NT2/D1 (cell line): Measurements from ENCODE around the gene TBL3.

Experiments used
- DNase-seq: peaks from one replicate; pipeline ENCODE4 v3.0.0-alpha.2; 2011; ENCODE audit warnings: low read depth, low spot score
- H3K27me3 ChIP-seq: 2 replicates; pipeline ENCODE4 v1.6.0; 2011; ENCODE audit warnings: mild to moderate bottlenecking; ENCODE audit not compliant: insufficient read length, insufficient read depth
- H3K36me3 ChIP-seq: 2 replicates; pipeline ENCODE4 v1.6.1; 2011; ENCODE audit warnings: mild to moderate bottlenecking, low read length, mixed read lengths; ENCODE audit not compliant: insufficient read depth, insufficient read length
- H3K4me1 ChIP-seq: 2 replicates; pipeline ENCODE4 v1.5.1; 2011; ENCODE audit not compliant: insufficient read depth, insufficient read length
- H3K4me3 ChIP-seq: 2 replicates; pipeline ENCODE4 v1.5.1; 2011; ENCODE audit warnings: low read depth; ENCODE audit not compliant: insufficient read length
- H3K9ac ChIP-seq: 2 replicates; pipeline ENCODE4 v1.6.0; 2011; ENCODE audit warnings: low read depth; ENCODE audit not compliant: insufficient read length
- H3K9me3 ChIP-seq: 2 replicates; pipeline ENCODE4 v1.5.1; 2011; ENCODE audit warnings: mild to moderate bottlenecking, low read length; ENCODE audit not compliant: insufficient read depth
- SUZ12 ChIP-seq: IDR thresholded peaks from 2 replicates; pipeline ENCODE4 v1.6.1; 2011; ENCODE audit not compliant: insufficient read length, insufficient read depth; ENCODE audit errors: extremely low read depth
- YY1 ChIP-seq: IDR thresholded peaks from 2 replicates; pipeline ENCODE4 v1.6.1; 2011; ENCODE audit not compliant: insufficient read length, insufficient read depth
- ZNF274 ChIP-seq: IDR thresholded peaks from 2 replicates; pipeline ENCODE4 v1.6.1; 2011; ENCODE audit warnings: mild to moderate bottlenecking, low read depth, low read length

Gene TBL3

DNA sequence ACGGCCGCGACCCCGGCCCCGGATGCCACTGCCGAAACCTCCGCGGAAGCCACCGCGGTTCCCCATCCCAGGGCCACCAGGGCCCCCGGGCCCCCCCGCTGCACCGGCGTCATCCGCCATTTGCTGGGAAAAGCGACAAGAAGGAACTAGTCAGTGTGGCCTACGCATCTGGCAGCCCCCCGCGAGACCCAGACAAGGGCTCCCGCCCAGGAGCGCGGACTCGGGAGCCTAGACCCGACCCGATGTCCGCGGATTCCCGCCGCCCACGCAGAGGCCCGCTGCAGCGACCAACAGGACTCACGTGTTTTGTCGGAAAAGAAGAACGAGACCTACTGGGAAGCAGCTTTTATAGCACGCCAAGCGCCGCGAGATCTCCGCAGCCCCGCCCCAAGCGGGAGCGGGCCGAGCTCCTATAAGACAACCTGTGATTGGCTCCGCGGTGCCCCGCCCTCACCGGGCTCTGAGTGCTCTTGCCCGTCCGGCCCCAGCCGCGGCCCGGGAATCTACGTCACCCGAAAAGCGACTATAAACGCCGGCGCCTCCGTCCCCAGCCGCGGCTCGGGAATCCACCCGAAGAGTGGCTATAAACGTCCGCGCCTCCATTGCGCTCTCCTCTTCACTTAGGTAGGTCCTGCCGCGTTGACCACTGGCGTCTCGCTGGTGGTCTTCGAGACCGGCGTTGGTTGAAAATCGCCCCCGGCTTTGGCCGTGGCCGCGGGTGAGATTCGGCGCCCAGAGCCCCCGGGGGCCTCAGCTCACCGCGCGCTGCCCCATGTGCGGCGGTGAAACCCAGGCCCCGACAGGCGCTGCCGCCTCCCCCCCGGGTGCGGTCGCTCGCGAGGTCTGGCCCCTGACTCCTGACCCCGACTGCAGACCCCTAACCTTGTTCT lies 7.1 kb upstream of the TBL3 start, which contains the start of gene RPS2:
Gene RPS2, minus strand, starts transcription at position 321 of the 890 bp plus-strand sequence. Its CDS starts 201 bp downstream, at position 120.
- DNase-seq, result peak; percentile 98
- Histone ChIP-seq H3K9ac (peak within 1 kb of the TSS; percentile 100), H3K27me3 (no peaks in the 10 kb centered on the region), H3K4me1 (peaks cover 4% of the 10 kb centered on the region), H3K9me3 (no peaks in the 10 kb centered on the region), H3K4me3 (peak within 1 kb of the TSS; percentile 90), H3K36me3 (peaks cover 62% of the 10 kb centered on the region)
- TF ChIP-seq ZNF274, result no peak
- TF ChIP-seq SUZ12, result no peak
- TF ChIP-seq YY1, result no peak

DNA sequence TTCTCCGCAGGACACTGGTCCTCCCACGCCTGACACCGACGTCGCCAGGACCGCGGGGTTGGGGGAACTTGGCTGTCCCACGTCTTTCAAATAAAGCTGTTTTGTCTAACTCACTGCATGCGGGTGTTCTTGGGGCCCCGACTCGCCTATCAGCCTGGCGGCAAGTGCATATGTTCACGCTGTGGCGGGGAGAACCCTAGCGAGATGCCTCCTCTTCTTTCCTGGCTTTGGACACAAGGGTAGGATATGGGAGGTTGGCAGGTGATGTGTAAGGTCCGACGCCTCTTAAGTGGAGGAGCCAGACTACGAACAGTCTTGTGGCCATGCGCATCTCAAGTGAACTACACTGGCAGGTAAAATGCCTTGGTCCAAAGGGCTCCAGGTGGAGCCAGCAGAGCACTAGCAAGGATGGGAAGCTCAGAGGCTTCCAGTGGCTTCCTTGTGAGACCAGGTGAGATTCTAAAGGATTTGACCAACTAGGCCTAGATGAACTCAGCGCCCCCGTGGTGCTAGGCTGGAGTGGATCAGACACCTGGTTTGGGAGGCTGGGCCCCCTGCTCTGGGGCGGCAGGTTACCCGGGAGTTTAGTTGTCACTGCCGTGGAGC lies 6.4 kb upstream of the TBL3 start:
- no peaks in the 10 kb centered on the region for H3K9me3 ChIP-seq
- TF ChIP-seq YY1, result no peak
- TF ChIP-seq ZNF274, result no peak
- TF ChIP-seq SUZ12, result no peak
- H3K36me3 ChIP-seq, result peaks cover 61% of the 10 kb centered on the region
- H3K4me1 ChIP-seq, result peaks cover 4% of the 10 kb centered on the region
- peak overlapping the region; percentile 100 for H3K9ac ChIP-seq
- H3K27me3 ChIP-seq, result no peaks in the 10 kb centered on the region
- no peak for DNase-seq
- H3K4me3 ChIP-seq, result peak overlapping the region; percentile 90

DNA sequence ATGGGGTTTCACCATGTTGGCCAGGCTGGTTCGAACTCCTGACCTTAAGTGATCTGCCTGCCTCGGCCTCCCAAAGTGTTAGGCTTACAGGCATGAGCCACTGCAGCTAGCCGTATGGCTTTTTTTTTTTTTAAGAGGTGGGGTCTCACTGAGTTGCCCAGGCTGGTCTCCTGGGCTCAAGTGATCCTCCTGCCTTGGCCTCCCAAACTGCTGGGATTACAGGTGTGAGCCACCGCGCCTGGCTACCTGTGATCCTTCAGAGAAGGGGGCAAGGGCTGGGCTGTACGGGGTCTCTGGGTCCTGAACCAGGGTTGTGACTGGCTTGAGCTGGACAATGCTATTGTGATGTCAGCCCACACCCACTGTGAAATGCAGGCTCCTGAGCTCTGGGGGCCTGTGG lies 5.4 kb upstream of the TBL3 start, which contains the start of gene RNF151:
Gene RNF151, plus strand, starts transcription at position 397 of the 400 bp plus-strand sequence. CDS start 26 bp downstream, outside the sequence.
- Histone ChIP-seq H3K9me3 (no peaks in the 10 kb centered on the region), H3K9ac (peak within 1 kb of the TSS; percentile 100), H3K27me3 (no peaks in the 10 kb centered on the region), H3K4me3 (peak within 1 kb of the TSS; percentile 90), H3K36me3 (peaks cover 59% of the 10 kb centered on the region), H3K4me1 (peaks cover 7% of the 10 kb centered on the region)
- no peak for DNase-seq
- TF ChIP-seq YY1 (no peak), SUZ12 (no peak), ZNF274 (no peak)

DNA sequence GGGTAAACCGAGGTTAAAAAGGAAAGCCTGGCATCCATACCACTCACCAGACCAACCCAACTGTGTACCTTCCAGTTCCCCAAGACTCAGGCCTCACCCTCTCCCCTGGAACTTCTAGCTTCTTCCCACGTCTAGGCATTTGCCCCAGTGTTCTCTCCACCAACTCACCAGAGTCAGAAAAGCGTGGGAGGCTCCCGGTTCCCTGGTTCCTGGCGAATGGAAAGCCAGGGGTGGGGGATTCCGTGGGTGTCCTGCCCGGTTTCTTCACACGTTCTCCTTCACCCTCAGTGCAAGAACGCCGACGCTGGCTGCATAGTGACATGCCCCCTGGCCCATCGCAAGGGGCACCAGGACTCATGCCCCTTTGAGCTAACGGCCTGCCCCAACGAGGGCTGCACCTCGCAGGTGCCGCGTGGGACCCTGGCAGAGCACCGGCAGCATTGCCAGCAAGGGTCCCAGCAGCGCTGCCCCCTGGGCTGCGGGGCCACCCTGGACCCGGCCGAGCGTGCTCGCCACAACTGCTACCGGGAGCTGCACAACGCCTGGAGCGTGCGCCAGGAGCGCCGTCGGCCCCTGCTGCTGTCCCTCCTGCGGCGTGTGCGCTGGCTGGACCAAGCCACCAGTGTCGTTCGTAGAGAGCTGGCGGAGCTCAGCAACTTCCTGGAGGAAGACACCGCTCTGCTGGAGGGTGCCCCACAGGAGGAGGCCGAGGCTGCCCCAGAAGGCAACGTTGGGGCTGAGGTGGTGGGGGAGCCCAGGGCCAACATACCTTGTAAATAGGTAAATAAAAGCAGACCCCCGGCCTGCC lies 3.5 kb upstream of the TBL3 start:
- Histone ChIP-seq H3K9ac (no peak overlapping the region), H3K4me1 (peaks cover 12% of the 10 kb centered on the region), H3K27me3 (no peaks in the 10 kb centered on the region), H3K4me3 (no peak overlapping the region), H3K36me3 (peaks cover 42% of the 10 kb centered on the region), H3K9me3 (no peaks in the 10 kb centered on the region)
- DNase-seq, result no peak
- TF ChIP-seq YY1 (no peak), SUZ12 (no peak), ZNF274 (no peak)

DNA sequence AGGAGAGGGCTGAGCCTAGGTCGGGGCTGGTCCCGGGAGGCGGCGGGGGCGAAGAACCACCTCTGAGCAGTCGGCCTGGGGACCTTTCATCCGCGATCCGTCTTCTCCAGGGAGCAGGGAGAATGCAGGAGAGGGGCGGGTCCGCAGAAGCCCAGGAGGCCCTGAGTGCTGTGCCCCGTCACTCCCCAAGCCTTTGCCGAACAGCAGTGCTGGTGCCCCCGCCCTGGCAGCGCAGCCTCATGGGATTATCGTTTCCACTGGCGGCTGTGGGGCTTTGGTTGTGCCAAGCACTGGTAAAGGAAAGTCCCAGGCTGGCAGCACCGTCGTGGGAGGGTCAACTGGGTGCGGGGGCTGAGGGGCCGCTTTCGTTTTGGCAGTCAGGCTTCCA lies 631 bp downstream of the TBL3 start:
- TF ChIP-seq YY1, result no peak
- no peak for TF ChIP-seq ZNF274
- no peak for DNase-seq
- H3K27me3 ChIP-seq, result no peaks in the 10 kb centered on the region
- peaks cover 10% of the 10 kb centered on the region for H3K4me1 ChIP-seq
- H3K36me3 ChIP-seq, result peaks cover 46% of the 10 kb centered on the region
- peak overlapping the region; percentile 94 for H3K9ac ChIP-seq
- H3K4me3 ChIP-seq, result peak overlapping the region; percentile 97
- no peaks in the 10 kb centered on the region for H3K9me3 ChIP-seq

DNA sequence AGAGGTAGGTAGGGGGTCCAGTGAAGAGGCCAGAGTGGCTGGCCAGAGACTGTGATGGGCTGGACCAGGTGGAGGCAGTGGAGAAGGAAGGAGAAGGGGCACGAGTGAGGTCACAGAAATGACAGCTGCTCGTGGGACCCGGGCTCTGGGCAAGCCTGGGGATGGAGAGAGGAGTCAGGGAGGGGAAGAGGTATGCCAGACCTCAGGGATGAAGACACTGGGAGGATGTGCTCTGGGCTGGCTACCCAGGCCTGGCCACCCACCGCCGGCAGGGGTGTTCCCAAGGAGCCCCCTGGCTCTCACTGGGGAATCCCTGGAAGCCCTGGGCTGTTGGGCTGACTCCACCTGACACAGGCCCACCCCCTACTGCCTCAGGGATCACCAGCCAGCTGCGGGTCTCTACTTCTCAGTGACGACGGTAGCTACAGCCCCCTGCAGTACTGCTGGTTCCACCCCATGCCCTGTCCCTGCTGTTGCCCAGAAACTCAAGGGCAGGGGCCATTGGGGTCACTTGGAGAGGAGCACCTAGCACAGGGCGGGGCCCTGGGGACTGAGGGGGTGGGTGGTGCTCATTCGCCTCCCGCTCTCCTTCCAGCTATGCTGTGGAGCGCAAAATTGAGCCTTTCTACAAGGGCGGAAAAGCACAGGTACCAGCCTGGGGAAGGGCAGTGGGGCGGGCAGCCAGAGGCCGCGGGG lies 1.8 kb downstream of the TBL3 start:
- peak overlapping the region; percentile 21 for H3K9ac ChIP-seq
- H3K27me3 ChIP-seq, result no peaks in the 10 kb centered on the region
- H3K4me3 ChIP-seq, result no peak overlapping the region
- no peak for DNase-seq
- H3K36me3 ChIP-seq, result peaks cover 54% of the 10 kb centered on the region
- peaks cover 9% of the 10 kb centered on the region for H3K4me1 ChIP-seq
- TF ChIP-seq ZNF274, result no peak
- TF ChIP-seq SUZ12, result no peak
- TF ChIP-seq YY1, result no peak
- no peaks in the 10 kb centered on the region for H3K9me3 ChIP-seq
